OCI-LY7 (cell line): ENCODE results near the gene WWOX.

Experiments used
- CTCF ChIP-seq: fragments of 200-600 bp; sonication (generic); conservative IDR thresholded peaks from 2 replicates; pipeline ENCODE4 v1.5.1; 2014; ENCODE audit warnings: mild to moderate bottlenecking, antibody characterized with exemption, low read length, moderate library complexity, mixed read lengths
- EZH2phosphoT487 ChIP-seq: fragments of 200-600 bp; sonication (generic); IDR thresholded peaks from 2 replicates; pipeline ENCODE4 v1.6.1; 2018; ENCODE audit warnings: low read depth, borderline replicate concordance, mild to moderate bottlenecking, mixed run types, antibody characterized with exemption, low read length, moderate library complexity, mixed read lengths

DNA sequence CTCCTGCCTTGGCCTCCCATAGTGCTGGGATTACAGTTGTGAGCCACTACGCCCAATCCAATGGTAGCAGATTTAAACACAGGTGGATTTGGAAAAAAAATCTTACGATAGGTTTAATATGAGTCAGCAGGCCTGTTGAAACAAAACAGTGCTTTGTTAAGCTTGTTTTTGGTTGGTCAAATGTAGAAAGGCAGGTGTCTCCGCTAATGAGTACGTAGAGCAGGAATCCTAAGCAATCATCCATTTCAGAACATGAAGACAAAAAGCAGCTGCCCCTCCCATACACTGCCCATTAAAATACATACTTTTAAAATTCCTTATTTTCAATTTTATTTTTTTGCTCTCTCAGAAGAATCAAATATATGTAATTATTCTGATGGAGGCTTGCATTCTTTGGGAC lies 1.9 kb upstream of the WWOX start:
- TF ChIP-seq CTCF (no peak), EZH2phosphoT487 (no peak)
